IPS DF 4.7 (cell line): ENCODE results near the gene SLC16A12.
"Not testable (repeated sequence)": the region's sequence is repeated elsewhere in the genome, so short reads cannot be mapped to it uniquely, and the experiment has no call there.

Source experiments
- DNase-seq: peaks from one replicate; pipeline ENCODE4 v3.0.0-alpha.2; 2013; ENCODE audit warnings: low spot score; ENCODE audit errors: extremely low read depth

Gene SLC16A12

DNA sequence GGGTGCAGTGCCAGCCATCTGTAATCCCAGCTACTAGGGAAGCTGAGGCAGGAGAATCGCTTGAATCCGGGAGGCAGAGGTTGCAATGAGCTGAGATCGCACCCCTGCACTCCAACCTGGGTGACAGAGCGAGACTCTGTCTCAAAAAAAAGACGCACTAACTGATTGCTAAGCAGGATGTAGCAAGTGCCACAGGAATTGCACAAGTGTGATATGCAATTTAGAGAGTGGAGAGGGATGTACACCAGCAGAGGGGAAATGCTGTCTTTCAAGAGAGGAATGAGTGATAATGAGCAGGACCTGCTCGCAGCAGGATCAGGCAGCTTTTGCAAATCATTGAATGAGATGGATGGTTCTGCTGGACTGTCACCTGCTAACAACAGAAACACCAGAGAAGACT lies 13.3 kb upstream of the SLC16A12 start:
- DNase-seq: no peak

DNA sequence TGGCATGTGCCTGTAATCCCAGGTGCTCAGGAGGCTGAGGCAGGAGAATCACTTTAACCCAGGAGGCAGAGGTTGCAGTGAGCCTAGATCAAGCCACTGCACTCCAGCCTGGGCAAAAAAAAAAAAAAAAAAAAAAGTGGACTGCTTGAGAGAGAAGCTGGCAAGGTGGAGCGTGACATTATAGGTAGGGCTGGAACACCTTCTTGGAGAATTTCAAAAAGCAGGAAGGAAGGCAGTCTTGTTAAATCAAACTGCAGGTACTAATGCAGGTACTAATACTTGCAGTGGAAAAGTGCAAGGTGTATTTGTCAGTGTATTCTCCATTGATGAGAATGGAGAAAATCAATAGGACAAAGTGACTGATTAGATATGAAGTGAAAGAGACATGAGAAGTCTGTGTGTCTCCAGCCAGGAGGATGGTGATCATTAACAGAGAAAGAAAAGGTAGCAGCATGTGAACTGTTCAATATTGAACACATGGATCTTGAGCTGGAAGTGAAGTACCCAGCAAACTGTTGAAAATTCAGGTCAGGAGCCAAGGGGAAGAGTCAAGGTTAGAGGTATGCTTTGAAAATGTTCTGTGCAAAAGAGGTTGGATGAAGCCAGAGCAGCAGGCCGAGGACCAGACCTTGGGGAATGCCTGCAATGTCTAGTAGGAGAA lies 12.6 kb upstream of the SLC16A12 start:
- DNase-seq: no peak

DNA sequence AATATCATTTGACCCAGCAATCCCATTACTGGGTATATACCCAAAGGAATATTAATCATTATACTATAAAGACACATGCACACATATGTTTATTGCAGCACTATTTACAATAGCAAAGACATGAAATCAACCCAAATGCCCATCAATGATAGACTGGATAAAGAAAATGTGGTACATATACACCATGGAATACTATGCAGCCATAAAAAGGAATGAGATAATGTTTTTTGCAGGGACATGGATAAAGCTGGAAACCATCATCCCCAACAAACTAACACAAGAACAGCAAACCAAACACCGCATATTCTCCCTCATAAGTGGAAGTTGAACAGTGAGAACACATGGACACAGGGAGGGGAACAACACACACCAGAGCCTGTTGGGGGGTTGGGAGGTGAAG lies 11.3 kb upstream of the SLC16A12 start:
- not testable (repeated sequence) for DNase-seq

DNA sequence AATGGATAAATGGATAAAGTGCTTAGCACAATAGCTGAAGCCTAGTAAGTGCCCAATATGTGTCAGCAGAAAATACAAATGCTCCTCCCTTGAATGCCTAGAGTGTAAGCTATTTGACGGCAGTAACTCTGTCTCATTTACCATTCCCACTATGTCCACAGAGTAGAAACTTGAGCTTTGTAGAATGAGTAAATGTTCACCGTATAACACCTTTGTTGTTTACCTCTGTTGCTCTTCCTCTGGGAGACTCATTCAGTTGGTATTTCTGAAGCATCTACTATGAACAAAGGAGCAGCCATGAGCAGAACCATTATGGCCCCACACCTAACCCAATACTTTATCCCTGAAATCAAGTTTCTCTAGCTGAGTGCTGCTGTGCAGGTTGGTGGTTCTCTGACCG lies 8.4 kb upstream of the SLC16A12 start:
- DNase-seq: no peak

DNA sequence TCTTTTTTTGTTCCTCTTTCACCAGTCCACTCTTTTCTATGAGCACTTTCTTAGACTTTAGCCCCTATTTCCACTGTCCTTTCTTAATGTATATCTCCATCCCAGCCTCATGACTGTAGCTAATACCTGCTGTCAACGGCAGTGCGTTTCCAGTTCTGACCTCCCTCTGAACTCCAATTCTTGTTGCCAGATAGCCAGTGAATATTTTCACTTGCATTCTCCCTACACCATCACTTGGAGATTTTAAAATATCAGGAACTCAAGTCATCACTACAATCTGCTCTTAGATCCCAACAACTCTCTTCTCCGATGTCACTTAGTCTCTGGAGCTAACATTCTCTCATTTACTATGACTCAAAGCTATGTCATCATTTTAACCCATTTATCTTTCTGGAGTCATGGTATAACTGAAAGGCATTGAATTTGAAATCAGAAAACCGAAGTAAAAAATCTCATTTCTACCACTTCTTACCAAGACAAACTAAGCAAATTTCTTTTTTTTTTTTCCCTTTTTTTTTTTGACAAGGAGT lies 5.1 kb upstream of the SLC16A12 start:
- DNase-seq: no peak

DNA sequence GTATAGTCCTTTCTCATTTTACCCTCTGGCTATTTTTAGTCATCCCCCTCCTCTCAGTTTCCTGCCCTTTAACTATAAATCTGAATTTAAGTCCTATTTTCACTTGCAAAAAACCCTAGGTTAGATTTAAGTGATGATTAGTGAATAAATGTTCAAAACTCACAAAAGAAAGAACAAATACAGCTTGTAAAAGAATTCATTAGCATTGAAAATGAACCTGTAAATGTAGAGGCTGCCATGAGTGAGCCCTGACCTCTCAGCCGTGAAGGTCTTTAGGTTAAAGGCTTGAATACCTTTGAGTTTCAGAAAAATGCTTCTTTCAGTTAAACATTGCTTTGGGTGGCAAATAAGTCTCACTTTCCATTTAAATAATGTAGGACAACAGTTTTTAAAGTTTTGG lies 2.0 kb upstream of the SLC16A12 start:
- DNase-seq: no peak

DNA sequence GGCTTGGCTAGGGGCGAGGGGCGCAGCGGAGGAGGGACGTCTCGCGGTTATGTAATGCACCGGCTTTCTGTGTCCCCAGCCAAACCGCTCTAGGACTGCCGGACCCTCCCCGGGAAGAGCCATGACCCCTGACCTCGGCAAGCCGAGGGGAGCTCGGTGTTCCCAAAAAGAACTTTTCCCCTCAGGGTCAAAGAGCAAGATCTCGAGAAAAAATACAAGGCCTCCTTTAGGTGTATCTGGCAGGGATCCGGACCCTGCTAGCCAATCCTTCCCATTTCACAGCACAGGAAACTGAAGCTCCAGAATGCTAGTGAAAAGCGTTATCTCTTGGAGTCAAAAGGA lies 590 bp upstream of the SLC16A12 start:
- no peak for DNase-seq

DNA sequence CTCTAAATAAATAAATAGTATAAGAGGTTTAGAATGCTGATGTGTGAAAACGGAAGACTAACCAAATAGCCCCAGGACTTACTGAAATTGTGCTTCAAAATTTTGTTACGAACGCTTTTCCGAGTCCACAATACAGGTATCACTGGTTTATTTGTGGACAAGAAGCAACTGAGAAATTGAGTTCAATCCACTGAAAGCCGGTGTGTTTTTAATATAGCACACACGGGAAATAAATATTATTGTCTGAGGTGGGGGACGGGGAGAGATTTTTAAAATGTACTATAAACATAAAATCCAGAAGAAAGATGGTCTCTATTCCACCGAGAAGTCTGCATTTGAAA lies 598 bp downstream of the SLC16A12 start:
- no peak for DNase-seq

DNA sequence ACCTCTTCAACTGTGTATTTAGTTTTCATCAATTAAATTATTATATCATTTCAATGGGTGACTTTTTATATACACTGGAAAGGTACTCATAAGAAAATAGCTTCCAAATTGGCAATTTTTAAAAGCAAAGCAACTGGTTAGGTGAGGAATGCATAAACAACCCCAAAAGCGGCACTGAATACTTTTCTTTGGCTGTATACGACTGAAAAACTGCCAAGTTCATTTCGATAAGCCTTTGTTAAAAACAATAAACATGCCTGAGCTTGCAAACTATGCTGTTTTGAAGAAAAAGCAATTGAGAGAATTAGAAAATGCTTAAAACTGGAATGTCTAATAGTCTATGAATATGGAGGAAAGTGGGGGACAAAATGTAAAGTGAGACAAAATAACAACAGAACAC lies 2.9 kb downstream of the SLC16A12 start:
- no peak for DNase-seq

DNA sequence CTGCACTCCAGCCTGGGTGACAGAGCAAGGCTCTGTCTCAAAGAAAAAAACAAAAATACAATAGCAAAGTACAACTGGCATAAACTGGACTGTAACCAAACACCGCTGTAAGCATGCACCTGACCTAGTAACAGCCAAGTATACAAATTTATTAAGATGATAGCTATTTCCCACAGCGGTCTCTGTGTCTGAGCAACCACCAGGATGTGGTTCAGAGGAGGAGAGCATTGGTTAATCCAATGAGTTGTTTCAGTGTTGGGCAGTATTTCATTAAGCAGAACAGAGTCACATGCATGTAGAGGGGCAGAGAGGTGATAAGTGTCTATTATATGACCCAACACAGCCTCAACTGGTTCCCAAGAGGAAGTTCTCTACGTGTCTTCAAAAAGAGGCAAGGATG lies 4.0 kb downstream of the SLC16A12 start:
- DNase-seq: no peak

DNA sequence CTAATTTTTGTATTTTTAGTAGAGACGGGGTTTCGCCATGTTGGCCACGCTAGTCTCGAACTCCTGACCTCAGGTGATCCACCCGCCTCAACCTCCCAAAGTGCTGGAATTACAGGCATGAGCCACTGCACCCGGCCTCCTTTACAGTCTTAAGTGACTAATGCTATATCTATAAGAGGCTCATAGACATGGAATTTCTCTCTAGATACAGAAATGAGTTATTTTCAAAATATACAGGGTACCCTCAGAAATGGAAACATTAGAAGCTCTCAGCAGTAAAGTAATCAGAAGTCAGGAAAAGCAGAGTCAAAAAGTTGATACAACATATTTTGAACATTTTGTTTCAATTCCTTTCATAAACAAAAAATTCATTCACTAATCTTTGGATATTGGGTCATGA lies 5.7 kb downstream of the SLC16A12 start:
- not testable (repeated sequence) for DNase-seq

DNA sequence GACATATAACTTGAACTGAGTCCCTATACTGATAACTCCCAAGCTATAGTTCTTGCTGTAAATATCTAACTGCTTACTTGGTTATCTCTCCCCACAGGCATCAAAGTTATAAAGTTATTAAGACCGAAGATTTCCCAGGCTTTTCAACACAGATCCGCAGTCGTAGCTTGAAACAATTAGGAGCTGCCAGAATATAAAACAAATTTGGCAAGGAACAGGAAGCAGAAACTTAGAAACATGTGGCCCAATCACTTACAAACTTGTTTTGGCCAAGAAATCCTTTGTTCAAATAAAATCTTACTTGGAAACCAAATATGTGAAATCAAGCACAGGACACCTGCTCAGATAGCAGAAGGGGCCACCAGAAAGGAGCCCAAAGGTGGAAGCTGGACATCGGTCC lies 9.0 kb downstream of the SLC16A12 start:
- DNase-seq: no peak

DNA sequence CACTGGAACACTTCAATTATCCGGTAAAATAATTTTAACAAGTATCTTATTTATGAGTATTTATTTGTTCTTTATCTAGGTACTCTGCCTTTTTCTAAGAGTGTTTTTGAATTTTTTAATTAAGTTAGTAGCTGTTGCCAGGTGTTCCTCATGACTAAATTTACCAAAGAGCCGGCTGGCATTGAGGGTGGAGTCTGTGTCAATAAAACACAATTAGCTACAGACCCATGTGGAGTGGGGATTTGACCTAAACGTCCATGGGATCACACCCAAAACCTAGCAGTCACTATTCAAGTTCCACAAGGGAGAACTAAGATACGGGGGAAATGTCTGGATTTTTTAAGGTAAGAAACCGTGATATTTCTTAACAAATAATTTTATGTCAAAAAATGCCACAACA lies 9.8 kb downstream of the SLC16A12 start:
- no peak for DNase-seq

DNA sequence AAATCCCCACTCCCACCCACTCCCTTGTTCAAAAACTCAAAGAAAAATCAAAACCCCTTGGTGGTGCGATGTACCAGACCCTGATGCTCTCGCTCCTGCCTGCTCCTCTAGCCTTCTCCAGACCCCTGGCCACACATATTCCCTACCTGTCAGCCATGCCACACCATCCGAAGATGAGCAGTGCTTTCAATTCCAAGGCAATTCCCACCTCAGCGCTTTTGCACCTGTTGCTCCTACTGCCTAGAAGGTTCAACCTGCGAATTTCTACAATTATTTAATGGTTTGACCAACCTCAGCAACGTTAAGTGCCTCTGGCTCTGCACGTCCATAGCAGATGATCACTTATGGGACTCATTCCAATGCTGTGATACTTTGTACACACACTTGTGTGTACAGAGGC lies 11.1 kb downstream of the SLC16A12 start:
- no peak for DNase-seq

DNA sequence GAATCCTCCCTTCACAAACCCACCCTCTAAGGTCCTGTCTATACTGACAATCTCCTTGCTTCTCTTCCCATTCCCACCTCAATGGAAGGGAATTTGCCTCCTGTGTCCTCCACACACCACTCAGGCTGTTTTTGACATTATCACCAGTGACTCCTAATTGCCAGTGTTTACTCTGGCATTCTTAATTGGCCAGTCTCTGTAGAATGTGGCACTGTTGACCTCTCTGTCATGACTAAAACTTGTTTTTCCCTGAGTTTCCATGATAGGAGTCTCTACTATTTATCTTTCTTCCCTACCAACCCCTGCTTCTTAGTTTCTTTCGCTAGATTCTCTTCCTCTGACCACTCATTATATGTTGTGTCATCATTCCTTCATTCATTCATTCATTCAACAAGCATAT lies 12.1 kb downstream of the SLC16A12 start:
- DNase-seq: no peak

DNA sequence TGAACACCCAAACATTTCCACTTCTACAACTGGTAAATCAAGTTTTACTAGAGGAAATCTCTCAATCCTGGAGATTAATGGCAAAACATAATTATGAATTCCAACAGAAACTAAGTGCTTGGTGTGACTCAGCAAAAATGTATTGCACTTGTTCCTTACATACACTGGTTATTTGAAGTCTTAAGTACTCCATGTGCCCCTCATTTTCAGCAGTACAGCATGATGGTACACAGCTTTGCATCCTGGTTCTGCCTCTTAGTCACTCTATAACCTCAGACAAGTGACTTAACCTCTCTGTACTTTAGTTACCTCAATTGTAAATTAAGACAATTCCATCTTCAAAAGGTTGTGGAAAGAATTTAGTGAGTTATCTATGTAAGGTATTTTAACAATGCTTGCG lies 12.9 kb downstream of the SLC16A12 start:
- no peak for DNase-seq

DNA sequence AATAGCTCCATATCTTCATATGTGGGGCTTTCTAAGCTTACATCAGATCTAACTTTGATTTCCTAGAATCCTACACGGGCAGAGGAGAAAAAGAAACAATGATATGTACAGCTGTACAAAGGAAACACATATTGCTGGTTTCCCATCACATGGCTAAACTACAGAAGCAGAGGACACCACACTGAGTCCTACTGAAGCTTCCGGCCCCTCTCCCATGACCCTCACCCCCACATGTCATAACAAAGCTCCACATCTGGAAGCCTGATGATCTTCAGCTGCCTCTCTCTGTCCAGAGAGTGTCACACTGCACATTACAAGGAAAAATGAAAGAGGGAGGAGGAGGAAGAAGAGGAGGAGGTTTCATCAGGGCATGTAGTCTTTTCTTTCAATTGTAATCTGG lies 14.0 kb downstream of the SLC16A12 start:
- DNase-seq: no peak

DNA sequence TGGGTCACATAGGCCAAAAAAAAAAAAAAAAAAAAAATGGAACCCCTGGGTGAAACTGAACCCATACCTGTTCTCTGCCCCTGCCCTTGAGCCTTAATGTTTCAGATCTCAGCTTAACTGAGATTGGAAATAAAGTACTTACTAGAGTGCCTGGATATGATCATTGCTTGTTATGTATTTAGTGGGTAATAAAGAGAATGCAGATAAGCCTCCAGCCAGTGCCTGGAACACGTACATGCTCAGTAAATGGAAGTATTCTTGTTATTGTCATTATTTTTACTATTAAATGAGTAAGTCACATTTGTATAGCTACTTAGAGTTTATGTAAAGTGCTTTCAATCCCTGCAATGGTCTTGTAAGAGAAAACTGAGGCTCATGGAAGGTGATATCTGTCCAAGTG lies 14.7 kb downstream of the SLC16A12 start:
- DNase-seq: no peak

DNA sequence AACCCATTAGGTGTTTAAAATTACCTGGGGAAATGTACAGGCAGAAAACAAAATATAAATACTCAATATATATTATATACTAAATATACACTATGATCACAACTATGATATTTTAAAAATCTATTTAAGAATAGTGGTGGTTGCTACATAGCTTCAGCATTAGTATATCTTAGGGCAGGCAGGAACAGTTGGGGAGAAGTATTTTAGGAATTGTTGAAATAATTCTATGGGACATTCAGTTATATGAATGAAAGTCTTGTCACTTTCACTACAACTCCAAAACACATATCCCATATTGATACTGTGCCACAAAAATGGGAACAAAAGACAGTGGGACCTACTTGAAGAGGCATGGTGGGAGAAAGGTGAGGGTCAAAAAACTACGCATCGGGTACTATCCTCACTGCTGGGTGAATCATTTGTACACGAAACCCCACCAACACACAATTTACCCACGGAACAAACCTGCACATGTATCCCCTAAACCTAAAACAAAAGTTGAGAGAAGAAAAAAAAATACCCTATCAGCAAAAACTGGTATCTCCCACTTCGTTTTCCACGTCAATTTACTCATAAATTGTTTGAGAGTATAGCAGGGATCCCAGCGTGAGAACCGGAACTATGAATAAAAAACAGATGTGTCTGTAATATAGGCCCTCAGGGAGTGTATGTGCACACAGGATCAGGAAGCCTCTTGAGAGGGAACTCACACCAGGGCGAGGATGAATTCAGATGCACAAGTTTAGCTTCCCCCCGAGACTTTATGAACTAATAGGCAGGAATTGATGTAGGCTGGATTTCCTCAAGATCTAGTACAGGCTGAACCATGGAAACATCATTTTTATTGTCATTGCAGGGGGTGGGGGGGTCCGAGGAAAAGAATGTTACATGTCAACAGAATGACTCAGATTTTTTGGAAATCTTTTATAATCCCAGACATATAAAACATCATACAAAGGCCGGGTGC lies 16.2 kb downstream of the SLC16A12 start:
- no peak for DNase-seq

DNA sequence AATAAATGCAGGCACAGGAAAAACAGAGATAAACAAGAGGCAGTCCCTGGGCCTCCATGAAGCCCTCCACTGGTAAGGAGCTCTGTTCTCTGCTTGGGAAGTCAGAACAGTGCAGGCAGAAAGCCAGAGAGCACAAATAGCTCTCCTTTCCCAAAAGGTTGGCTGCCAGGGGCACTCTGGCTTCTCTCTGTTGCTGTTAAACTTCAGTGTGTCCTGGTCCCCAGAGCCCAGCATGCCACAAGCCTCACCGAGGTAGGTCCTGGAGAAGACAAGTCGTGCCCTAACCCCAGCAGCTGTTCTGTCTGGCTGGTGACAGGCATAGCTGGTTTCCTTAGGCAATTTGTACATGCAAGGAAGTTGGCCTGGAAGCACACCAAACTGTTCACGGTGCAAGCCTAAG lies 17.3 kb downstream of the SLC16A12 start:
- no peak for DNase-seq

DNA sequence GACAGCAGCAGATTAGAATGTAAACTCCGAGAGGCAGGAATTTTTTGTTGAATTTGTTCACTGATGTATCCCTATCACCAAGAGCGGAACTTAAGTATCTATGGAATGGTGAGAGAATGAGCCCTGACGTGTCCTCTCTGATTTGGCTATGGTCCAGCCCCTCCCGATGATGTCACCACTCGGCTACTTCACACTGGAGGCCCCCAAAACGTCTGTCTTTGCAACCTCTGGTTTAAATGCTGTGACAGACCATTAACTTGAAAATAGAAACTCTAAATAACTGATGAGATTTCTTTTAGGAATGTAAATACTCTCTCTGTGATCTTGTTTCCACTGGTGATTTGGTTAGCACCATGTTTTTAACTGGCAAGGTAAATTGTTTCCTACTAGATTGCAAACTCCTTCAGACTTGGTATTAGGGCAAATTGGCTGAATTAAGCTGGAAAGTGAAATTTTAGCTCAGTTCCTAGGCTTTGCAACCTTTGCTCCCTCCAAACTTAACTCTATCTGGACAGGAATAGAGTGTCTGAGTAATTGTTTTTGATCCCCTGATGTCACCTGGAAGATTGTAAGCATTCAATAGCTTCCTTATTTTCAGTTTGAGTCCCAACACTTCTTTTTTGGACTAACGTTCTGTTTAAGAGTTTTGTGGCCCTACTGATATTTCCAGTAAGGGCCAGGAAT lies 19.1 kb downstream of the SLC16A12 start:
- DNase-seq: no peak
